GM12892 (cell line): ENCODE results near the gene LCOR.

Experiments used
- POLR2A ChIP-seq: IDR thresholded peaks from 2 replicates; pipeline ENCODE4 v1.6.1; 2011; ENCODE audit warnings: low read depth, low read length, control low read depth
- POLR2AphosphoS5 ChIP-seq: IDR thresholded peaks from 2 replicates; pipeline ENCODE4 v1.6.1; 2011; ENCODE audit warnings: low read depth, low read length, control low read depth
- TAF1 ChIP-seq: IDR thresholded peaks from 2 replicates; pipeline ENCODE4 v1.6.1; 2011; ENCODE audit warnings: low read depth, mild to moderate bottlenecking, control low read depth, low read length, borderline replicate concordance

DNA sequence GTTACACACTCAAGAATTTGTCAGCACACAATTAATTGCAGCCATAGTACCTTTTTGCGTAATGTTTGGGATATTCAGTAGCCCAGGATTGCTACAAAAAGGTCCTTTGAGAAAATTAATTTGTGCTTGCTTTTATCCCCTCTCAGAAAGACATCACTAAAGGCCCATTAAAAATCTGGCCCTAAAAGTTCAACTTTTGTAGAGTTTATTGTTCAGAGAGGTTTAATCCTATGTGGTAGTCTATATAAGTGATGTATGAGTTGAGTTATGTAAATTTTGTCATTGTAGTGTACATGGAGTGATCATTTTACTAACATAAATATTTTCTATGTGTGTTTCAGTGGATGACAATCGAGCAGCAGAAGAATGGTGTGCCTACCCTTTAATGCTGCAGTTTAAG, 126.0 kb downstream of the LCOR start:
- TF ChIP-seq POLR2AphosphoS5 (no peak), POLR2A (no peak), TAF1 (no peak)
